Testis (tissue), 3 donors: ENCODE measurements around the gene DCT. TPM values are rescaled to one million over a fixed set of nuclear protein-coding genes. Genes with fewer than 3 reads are reported as not detected.

Experiments
- DNase-seq: peaks from one replicate; pipeline ENCODE4 v3.0.0-alpha.2; 2019
- H3K27ac ChIP-seq, 2 donors: fragments of 200-600 bp; sonication (generic); one replicate each; pipeline ENCODE4 v1.5.1; 2019
- H3K27me3 ChIP-seq: fragments of 200-600 bp; sonication (generic); one replicate; pipeline ENCODE4 v1.5.1; 2019
- H3K36me3 ChIP-seq: fragments of 200-600 bp; sonication (generic); one replicate; pipeline ENCODE4 v1.5.1; 2017; ENCODE audit warnings: low read depth; ENCODE audit errors: missing control alignments
- H3K4me1 ChIP-seq: fragments of 200-600 bp; sonication (generic); one replicate; pipeline ENCODE4 v1.5.1; 2019
- H3K4me3 ChIP-seq, 2 donors: fragments of 200-600 bp; sonication (generic); one replicate each; pipeline ENCODE4 v1.5.1; 2017 to 2019
- H3K9me3 ChIP-seq: fragments of 200-600 bp; sonication (generic); one replicate; pipeline ENCODE4 v1.5.1; 2017
- POLR2A ChIP-seq: fragments of 450-650 bp; IDR thresholded peaks from one replicate; pipeline ENCODE4 v1.6.1; 2017; ENCODE audit warnings: antibody characterized with exemption, mild to moderate bottlenecking, moderate library complexity
- WGBS, 2 donors: methylation state at CpG; one replicate each; pipeline ENCODE4 v1.1.5; 2018; 5-methylcytosine and 5-hydroxymethylcytosine counted together
- intact Hi-C: fragments of 100-400 bp; cut with DNase I; formaldehyde crosslinking; loops from one replicate; pipeline ENCODE4 v1.15.1; 2023; ENCODE audit warnings: low total_unique reads
- polyA plus RNA-seq: library from polyadenylated mRNA; stranded (reverse); fragments of 350-450 nt; fragmentation: Illumina TruSeq; extraction: RNeasy Lipid Tissue Mini Kit (QIAGEN cat#74804); gene quantifications from one replicate; pipeline ENCODE4 v1.2.3, GENCODE V29; 2014; ENCODE audit warnings: low read depth, low replicate concordance; ENCODE audit not compliant: insufficient read depth
- total RNA-seq, 2 donors: library from RNA; depleted of rRNA; stranded (reverse); fragments of >200 nt; gene quantifications; one replicate each; pipeline ENCODE4 v1.2.3, GENCODE V29; 2016
- TF ChIP-seq, protein P1 (sequence below), 3 experiments: fragments of 450-650 bp in 2 of 3; fragments of 200-600 bp in 1 of 3; sonication (generic) in 1 of 3; IDR thresholded peaks; one replicate each; pipeline ENCODE4 v1.5.1; 2016 to 2019; ENCODE audit warnings: antibody characterized with exemption in 3 of 3, mild to moderate bottlenecking in 2 of 3, moderate library complexity in 1 of 3

The DCT gene
- total and polyA plus RNA-seq, 3 donors from 2014 or later = 2.1 to 2.9 (median 2.7) TPM

DNA sequence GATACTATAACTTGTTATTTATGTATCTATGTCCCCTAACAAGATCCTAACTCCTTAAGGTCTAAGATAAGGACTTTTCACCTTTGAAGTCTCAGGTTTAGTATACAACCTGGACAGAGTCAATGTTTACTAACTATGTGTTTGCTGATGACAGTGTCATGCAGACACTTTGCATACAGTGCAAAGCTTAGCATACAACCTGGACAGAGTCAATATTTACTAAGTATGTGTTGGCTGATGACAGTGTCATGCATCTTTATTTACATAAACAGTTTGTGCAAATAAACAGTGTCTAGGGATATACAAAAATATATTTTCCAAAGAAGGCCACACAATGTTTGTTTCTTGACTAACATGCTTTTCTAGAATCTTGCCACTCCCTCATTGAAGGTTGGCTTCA lies 34.7 kb downstream of the DCT start:
- H3K4me3 ChIP-seq = no peak overlapping the region
- TF ChIP-seq POLR2A = no peak
- TF ChIP-seq, protein P1, sequence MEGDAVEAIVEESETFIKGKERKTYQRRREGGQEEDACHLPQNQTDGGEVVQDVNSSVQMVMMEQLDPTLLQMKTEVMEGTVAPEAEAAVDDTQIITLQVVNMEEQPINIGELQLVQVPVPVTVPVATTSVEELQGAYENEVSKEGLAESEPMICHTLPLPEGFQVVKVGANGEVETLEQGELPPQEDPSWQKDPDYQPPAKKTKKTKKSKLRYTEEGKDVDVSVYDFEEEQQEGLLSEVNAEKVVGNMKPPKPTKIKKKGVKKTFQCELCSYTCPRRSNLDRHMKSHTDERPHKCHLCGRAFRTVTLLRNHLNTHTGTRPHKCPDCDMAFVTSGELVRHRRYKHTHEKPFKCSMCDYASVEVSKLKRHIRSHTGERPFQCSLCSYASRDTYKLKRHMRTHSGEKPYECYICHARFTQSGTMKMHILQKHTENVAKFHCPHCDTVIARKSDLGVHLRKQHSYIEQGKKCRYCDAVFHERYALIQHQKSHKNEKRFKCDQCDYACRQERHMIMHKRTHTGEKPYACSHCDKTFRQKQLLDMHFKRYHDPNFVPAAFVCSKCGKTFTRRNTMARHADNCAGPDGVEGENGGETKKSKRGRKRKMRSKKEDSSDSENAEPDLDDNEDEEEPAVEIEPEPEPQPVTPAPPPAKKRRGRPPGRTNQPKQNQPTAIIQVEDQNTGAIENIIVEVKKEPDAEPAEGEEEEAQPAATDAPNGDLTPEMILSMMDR (IDR thresholded peaks at IDR 0.05) = no peak
- intact Hi-C loops = no loop called here
- no peaks in the 10 kb centered on the region for H3K36me3 ChIP-seq
- no peaks in the 10 kb centered on the region for H3K9me3 ChIP-seq
- no peak overlapping the region for H3K27ac ChIP-seq
- no peaks in the 10 kb centered on the region for H3K27me3 ChIP-seq
- H3K4me1 ChIP-seq = no peaks in the 10 kb centered on the region
- DNase-seq = no peak

DNA sequence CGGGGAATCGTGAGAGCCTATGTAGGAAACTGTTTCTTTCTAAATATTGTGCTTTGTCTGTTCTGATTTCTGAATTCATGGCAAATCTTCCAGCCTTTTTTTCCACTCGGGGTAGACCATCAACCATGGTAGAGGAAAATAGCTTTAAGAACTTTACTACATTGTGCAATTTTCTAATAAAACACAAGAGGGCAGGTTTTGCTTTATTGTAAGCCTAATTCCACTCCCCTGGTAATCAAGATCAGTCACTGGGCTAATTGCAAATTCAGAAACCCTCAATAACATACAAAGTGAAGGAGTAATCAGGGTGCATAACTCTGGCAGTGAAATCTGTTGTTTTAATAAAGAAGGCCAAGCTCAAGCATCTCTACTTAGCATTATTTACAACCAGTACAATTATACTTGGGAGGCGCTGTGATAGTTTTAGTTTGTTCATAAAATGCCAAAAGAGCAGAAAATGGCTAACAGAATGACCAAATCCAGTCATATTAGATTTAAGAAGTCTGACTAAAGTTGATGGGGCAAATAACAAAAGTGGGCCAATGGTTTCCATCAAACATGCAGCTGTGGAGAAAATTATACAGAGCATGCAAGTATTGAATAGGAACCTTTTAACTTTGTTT lies 43.8 kb downstream of the DCT start:
- intact Hi-C loops = no loop called here
- H3K27ac ChIP-seq = no peak overlapping the region
- H3K36me3 ChIP-seq = no peaks in the 10 kb centered on the region
- no peaks in the 10 kb centered on the region for H3K4me1 ChIP-seq
- H3K4me3 ChIP-seq = no peak overlapping the region
- H3K9me3 ChIP-seq = no peaks in the 10 kb centered on the region
- 45 to 52% methylated on average over 4 of the region's 4 CpGs for WGBS, 2 donors
- no peak for TF ChIP-seq POLR2A
- TF ChIP-seq, protein P1 (IDR thresholded peaks at IDR 0.05) = peak; percentile 39 to 52 (median 50)
- no peak for DNase-seq
- H3K27me3 ChIP-seq = no peaks in the 10 kb centered on the region

DNA sequence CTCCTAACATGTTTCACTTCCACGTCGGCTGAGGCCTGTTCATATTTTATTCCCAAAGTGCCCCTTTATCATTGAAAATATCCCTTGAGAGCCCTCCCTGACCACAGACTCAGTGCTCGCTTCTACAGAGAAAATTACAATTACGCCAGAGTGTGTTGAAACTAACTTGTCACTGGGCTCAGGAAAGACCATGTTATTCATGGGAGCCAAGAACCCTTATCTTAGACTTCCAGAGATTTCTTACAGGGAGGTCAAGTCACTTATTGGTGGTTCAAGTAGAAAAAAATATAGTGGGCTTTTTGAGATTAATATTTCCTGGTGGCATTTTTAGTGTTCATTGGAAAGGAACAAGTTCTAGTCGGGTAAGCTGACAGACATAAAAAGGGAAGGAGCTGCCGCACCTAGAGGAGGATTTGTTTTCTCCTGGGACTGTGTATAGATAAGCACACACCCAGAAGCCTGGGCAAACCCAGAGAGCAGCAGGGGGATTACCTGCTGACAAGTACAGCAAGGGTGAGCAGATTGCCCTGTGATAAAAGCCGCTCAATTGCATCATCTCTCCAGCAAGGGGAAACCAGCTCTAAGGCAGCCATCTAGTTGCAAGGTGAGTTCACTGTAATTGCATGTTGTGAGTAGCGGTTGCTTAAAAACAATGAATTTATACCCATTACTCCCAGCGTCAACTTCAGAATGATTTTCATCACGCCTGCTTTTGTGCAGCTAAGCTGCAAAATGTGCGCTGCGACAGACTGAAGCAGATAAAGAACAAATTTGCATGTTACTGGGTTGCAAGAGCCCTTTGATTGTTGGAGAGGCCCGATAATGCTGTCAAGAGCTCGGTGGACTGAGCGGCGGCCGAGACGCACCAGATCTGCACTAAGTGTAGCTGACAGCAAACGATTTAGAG lies 46.2 kb downstream of the DCT start:
- 61 to 69% methylated on average over 19 of the region's 19 CpGs for WGBS, 2 donors
- intact Hi-C loops = no loop called here
- TF ChIP-seq, protein P1 (IDR thresholded peaks at IDR 0.05) = no peak
- no peak for TF ChIP-seq POLR2A

DNA sequence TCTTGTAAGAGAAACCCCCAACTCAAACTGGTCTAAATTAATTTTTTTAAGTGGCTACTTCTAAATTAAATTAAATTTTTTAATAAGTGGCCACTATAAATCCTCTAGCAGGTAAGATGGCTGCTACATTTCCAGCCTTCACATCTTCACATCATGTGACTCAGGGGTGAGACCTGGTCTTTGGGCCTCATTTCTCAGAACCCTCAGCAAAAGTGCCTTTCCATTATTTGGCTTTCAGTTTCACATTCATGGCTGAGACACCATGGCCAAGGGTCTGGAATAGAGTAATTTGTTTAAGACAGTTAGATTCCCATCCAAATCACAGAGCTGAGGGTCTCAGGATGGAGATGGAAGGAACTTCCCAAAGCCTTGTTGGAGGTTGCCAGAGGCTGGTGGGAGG lies 47.5 kb downstream of the DCT start:
- H3K9me3 ChIP-seq = no peaks in the 10 kb centered on the region
- no peak for DNase-seq
- no peak for TF ChIP-seq POLR2A
- TF ChIP-seq, protein P1 (IDR thresholded peaks at IDR 0.05) = no peak
- H3K36me3 ChIP-seq = no peaks in the 10 kb centered on the region
- H3K27ac ChIP-seq = no peak overlapping the region
- H3K27me3 ChIP-seq = no peaks in the 10 kb centered on the region
- intact Hi-C loops = no loop called here
- H3K4me3 ChIP-seq = no peak overlapping the region
- H3K4me1 ChIP-seq = no peaks in the 10 kb centered on the region

More for the DNA sequence above, 46.2 kb downstream of the DCT start:
- Histone ChIP-seq H3K27me3 (no peaks in the 10 kb centered on the region), H3K9me3 (no peaks in the 10 kb centered on the region), H3K36me3 (no peaks in the 10 kb centered on the region), H3K4me3 (no peak overlapping the region), H3K27ac (no peak overlapping the region), H3K4me1 (no peaks in the 10 kb centered on the region)
- DNase-seq = no peak
